CD4-positive, alpha-beta T cell treated with Interleukin-15 for 4 hours (primary cell): ENCODE data around the gene CALCB.
A peak's percentile ranks its signal among the peaks of the same experiment; 100 is the strongest.

Experiments used
- DNase-seq: peaks from one replicate; pipeline ENCODE4 v3.0.0-alpha.2; 2020; ENCODE audit warnings: low spot score

The CALCB gene

GRCh38 chr11:15074206-15075161 is 1.1 kb downstream of the CALCB start:
- peak; percentile 76 for DNase-seq

GRCh38 chr11:15075162-15075526 is 1.8 kb downstream of the CALCB start:
- no peak for DNase-seq

- no peak for DNase-seq
Measured at GRCh38 chr11:15091175-15091574, 17.8 kb downstream of the CALCB start.

- no peak for DNase-seq
Measured at GRCh38 chr11:15091625-15092024, 18.2 kb downstream of the CALCB start.

- no peak for DNase-seq
Measured at GRCh38 chr11:15093432-15093831, 20.0 kb downstream of the CALCB start.

GRCh38 chr11:15095736-15096228 is 22.4 kb downstream of the CALCB start:
- DNase-seq: no peak

GRCh38 chr11:15097411-15097810 is 24.0 kb downstream of the CALCB start:
- no peak for DNase-seq

- no peak for DNase-seq
Measured at GRCh38 chr11:15099267-15099666, 25.9 kb downstream of the CALCB start.

GRCh38 chr11:15101072-15101709 is 27.8 kb downstream of the CALCB start:
- peak; percentile 40 for DNase-seq

GRCh38 chr11:15104166-15104565 is 30.8 kb downstream of the CALCB start:
- no peak for DNase-seq

- DNase-seq: no peak
Measured at GRCh38 chr11:15106201-15106965, 33.0 kb downstream of the CALCB start.

- no peak for DNase-seq
Measured at GRCh38 chr11:15107730-15108515, 34.5 kb downstream of the CALCB start.

GRCh38 chr11:15108592-15109130 is 35.3 kb downstream of the CALCB start:
- no peak for DNase-seq

GRCh38 chr11:15109602-15110001 is 36.2 kb downstream of the CALCB start:
- DNase-seq: no peak

- no peak for DNase-seq
Measured at GRCh38 chr11:15111215-15111614, 37.8 kb downstream of the CALCB start.

GRCh38 chr11:15112131-15112541 is 38.7 kb downstream of the CALCB start:
- no peak for DNase-seq

GRCh38 chr11:15113381-15113780 is 40.0 kb downstream of the CALCB start:
- DNase-seq: no peak

GRCh38 chr11:15114501-15115475 is 41.4 kb downstream of the CALCB start, which contains the start of gene INSC:
Gene INSC, plus strand, starts transcription at chr11:15114923. Its CDS starts 34,252 bp downstream, at chr11:15149175.
- no peak for DNase-seq

GRCh38 chr11:15115686-15116085 is 42.3 kb downstream of the CALCB start:
- no peak for DNase-seq

GRCh38 chr11:15117751-15118150 is 44.4 kb downstream of the CALCB start:
- no peak for DNase-seq
